HG03060 (cell line): ENCODE results near the gene TENT5C.
"Not testable (repeated sequence)": the region's sequence is repeated elsewhere in the genome, so short reads cannot be mapped to it uniquely, and the experiment has no call there.

ENCODE experiments used
- ATAC-seq: cut with Tn5 transposase; IDR thresholded peaks from one replicate; pipeline ENCODE4 v1.9.1; 2021; ENCODE audit warnings: low read depth, moderate number of reproducible peaks; ENCODE audit not compliant: unreplicated experiment

Gene TENT5C

DNA sequence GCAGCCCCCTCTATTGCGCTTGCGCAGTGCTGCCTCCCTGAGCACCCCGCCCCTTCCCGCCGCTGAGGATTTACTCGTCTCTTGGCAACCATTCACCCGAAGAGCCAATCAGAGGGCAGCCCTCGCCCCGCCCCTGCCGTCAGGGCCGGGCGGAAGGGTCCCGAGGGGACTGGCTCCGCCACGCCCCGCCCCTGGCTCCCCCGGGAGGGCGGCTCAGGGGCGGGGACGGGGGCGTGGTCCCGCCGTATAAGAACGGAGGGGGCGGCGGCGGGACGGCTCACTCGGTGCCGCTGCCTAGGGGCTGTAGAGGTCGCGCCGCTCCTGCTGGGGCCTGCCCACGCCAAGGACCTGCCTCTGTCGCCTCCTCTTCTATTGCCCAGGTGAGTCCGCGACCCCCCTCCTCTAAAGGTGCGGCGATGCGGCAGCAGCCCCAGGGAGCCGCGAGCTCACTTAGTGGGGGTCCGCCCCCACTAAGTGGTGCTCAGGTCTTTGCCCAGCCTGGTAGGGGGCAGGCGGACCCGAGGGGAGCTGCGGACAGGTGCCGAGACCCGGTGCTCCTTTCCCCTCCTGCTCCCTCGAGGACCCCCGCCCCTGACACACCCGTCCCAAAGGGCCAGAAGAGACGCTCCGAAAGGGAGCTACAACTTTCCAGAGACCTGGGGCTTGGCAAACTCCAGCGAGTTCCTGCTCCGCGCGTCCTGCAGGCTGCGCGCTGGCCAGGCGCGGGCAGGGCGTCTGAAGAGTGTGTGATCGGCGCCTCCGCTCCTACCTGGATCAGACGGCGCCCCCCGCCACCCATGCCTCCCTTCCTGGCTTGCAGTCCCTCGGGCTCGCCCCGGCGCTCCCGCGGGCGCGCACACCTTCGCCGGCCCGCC, at the start of gene TENT5C:
Gene TENT5C (plus strand): TSS at position 275 of the 875 bp plus-strand sequence. CDS start 16,821 bp downstream, outside the sequence.
- peak; percentile 74 for ATAC-seq

GRCh38 chr1:117556341-117556740, 49.5 kb upstream of the TENT5C start:
- ATAC-seq, result no peak

DNA sequence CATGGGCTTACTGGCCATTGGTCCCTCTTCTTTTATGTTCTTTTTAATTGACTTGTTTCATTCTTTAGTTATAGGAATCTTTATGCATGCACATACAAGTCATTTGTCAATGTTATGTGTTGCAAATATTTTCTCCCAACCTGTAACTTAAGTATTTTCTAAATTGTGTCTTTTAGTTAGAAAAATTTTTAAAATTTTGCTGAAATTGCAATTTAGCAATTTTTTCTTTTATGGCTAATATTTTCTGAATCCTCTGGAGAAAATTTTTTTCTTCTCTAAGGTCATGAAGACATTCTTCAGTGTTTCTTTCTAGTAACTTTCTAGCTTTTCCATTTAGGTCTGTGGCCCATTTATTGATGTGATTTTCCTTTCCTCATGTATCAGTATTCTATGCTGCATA, 48.9 kb upstream of the TENT5C start:
- ATAC-seq, result no peak

- not testable (repeated sequence) for ATAC-seq
These were observed 47.4 kb upstream of the TENT5C start for GRCh38 chr1:117558451-117558850.

DNA sequence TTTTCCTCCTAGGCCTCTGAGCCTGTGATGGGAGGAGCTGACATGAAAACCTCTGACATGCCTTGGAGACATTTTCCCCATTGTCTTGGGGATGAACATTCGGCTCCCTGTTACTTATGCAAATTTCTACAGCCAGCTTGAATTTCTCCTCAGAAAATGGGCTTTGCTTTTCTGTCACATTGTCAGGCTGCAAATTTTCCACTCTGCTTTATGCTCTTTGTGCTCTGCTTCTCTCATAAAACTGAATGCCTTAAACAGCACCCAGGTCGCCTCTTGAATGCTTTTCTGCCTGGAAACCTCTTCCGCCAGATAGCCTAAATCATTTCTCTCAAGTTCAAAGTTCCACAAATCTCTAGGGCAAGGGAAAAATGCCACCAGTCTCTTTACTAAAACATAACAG, 46.7 kb upstream of the TENT5C start:
- ATAC-seq, result no peak

- ATAC-seq, result no peak
These were observed 45.9 kb upstream of the TENT5C start for GRCh38 chr1:117559985-117560384.

DNA sequence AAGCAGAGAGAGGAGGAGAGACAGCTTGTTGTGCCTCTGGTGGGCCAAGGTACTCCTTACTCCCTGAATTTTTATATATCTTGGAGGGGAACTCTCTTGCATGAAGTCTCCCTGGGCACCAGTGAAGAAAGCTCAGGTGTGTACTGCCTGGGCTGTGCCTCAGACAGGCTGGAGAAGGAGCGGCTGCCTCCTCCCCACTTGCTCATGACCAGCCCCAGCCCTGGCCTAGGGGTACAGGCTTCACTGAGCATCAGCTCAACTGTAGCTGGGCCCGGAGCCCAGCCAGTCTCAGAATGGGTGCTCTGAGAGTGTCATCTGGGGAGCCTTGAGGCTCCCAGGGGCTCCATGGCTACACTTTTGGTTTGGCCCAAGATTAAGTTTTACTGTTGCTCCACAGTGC, 44.8 kb upstream of the TENT5C start:
- ATAC-seq, result no peak

DNA sequence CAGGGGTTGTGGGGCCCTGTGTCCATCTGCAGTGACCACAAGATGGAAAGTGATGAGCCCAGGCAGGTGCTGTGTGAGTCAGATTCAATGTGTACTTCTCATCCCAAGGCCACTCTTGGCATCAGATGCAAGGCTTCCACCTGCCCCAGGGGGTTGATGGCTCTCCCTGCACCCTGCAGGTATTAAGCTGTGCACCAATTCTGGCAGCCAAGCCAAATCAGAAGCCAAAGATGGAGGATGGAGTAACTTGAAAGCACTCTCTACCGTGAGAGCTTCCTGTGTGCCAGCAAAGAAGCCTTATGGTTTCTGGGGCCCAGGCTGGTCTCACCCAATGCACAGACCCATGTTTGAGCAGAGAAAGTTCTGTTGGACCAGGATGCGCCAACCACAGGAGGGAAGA, 44.3 kb upstream of the TENT5C start:
- no peak for ATAC-seq

DNA sequence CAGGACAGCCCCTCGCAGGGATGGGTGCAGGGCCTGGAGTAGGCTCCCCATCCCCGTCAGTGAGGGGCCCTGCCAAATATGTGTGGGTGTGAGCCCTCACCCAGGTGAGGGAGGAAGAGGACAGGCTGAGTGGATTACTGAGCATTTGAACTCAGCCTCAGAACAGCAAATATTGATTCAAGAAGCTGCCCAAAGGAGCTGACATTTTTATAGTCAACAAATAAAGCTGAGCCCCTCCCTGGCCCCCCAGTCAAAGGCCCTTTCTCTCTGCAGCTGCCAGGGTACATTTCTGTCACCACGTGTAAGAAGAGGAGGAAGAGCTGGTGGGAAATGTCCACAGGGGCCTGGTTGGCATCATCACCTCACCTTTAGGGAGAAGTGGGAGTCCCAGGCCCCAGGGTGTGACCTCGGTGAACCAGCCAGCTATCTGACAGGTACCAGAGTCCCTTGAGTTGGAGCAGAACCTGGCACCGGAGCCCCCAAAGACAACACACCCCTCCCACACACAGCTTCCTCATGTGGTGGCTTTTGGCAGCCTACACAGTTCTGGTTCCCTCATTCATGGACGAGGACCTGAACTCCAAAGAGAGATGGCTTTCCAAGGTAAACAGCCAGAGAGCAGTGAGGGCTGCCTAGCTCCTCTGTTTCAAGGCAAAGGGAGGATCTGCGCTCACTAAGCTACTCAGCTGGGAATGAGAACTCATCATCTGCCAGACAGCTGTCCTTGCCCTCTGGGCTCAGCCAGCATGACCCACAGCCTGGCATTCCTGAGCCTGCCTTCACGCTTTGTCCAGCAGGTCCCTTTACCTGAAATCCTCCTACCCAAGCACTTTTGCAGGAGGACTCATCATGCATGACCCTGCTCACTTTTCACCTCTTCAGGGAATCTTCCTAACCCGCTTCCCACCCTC, 43.0 kb upstream of the TENT5C start:
- no peak for ATAC-seq

DNA sequence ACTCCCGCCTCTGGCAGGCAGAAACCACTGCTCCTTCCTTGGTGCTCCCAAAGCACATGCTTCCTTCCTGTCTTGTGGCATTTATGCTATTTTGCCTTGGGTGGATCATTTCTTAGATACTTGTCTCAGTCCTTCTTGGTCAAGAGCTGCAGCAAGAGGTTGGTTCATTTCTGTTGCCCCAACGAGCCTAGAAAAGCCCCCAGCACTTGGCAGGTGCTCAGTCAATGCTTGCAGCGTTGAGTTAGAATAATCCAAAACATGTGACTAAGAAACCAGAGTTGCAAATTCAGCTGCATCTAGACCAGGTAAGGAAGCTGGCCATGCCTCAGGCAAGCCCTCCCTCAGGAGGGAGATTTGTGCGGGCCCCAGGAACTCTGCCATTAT, 42.4 kb upstream of the TENT5C start:
- ATAC-seq, result no peak

DNA sequence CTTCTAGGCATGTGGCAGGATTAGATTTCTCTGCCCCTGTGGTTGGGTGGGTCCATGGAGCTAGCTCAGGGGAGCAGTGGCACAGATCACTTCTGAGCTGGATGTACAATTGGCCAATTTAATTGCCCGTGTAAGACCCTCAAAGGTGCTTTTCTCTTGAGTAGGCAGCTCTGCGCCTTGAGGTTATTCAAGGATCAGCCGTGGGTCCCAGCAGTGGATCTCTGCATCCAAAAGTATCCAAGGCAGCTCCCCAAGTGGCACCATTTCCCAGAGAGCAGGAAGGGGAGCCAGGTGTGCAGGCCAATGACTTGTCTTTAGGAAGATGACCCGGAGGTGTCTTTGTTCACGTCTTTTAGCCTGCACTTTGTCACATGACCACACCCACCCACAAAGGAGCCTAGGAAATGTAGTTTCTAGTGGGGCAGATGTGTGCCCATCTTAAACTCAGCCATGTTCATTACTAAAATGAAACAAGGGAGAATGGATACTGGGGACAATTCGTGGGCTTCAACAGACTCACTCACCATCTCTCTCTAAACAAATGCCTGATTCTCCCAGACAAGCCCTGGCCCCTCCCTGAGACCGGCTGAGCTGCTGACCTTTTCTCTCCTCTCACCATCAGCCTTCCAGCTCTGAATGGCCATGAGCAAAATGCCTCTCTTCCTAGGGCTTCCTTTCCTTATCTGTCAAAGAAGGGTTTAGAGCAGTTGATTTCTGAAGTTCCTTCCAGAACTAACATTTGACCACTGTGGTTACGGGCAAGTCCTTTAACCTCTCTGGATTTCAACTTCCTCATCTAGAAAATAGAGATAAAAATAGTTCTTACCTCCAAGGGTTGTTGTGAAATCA, 41.4 kb upstream of the TENT5C start:
- ATAC-seq, result no peak

- ATAC-seq, result no peak
These were observed 40.7 kb upstream of the TENT5C start for GRCh38 chr1:117565076-117565556.

DNA sequence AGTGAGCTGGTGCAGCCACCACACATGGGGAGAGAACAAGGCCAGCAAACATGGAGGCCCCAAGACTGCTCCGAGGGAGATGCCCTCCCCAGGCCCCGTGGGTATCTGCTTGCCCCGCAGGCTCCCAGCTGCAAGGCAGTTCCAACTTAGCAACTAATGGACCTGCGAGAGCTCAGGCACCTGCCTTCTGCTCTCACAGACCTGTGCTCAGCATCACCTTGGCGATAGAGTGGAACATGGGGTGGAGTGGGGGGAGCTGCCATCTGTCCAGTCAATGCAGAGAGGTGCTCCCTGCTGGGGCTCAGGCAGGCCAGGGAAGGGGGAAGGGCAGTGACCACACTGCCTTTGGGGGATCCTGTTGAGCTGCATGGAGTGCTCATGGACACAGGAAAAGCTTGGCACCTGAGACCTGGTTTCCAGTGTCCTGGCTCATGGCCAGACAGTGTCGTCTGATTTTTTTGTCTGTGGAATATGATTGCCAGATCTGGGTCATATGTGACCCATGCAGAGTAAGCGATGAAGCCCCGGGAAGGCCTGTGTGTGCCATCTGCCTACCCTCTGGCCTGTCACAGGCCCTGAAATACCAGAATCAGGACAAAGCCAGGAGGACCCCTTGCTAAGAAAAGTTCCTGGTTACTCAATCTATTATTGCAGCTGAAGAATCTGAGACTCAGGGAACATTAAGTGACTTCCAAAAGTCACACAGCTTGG, 39.9 kb upstream of the TENT5C start:
- no peak for ATAC-seq

DNA sequence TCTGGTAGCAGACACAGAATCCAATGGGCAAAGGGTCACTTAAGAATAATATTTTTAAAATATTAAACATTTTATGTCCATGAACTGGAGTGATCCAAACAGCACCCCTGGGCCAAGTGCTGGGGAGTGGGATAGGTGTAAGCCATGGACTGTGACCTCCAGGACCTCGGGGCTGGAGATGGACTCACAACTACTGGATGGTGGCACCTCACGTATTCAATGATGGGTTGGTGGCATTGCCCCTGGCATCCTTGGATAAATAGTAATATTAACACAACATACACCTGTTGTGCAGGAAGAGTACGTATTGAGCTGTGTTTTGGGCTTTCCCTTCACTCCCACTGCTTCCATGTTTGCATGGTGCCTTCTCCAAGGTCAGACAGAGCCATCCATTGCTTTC, 39.3 kb upstream of the TENT5C start:
- ATAC-seq, result no peak

GRCh38 chr1:117567435-117567834, 38.4 kb upstream of the TENT5C start:
- no peak for ATAC-seq

- ATAC-seq, result no peak
These were observed 37.9 kb upstream of the TENT5C start for GRCh38 chr1:117567976-117568375.

GRCh38 chr1:117568999-117569398, 36.8 kb upstream of the TENT5C start:
- ATAC-seq, result no peak

DNA sequence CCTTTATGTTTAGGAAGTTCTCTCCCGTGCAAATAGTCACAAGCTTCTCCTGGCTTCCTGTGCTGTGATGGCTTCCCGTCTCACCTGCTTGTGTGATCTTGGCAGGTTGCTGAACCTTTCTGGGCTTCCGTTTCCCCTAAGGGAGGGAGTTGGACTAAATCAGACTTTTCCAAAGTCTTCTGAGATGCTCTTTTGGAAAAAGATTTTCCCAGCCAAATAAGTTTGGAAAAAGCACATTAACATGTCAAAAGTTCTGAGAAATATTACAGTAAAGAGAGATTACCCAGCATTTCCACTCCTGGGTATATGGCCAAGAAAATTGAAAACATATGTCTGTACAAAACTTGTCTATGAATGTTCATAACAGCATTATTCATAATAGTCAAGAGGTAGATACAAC, 36.0 kb upstream of the TENT5C start:
- ATAC-seq, result no peak

GRCh38 chr1:117570988-117571409, 34.8 kb upstream of the TENT5C start:
- no peak for ATAC-seq

- ATAC-seq, result no peak
These were observed 34.4 kb upstream of the TENT5C start for GRCh38 chr1:117571496-117571895.
